ENCODE results near the gene STARD7.

GRCh38 chr2:96151595-96152303, 56.9 kb downstream of the STARD7 start:
- TF ChIP-seq EZH2 (conservative IDR thresholded peaks at IDR 0.05; ENCODE audit: low read depth, low read length) = no peak
- TF ChIP-seq ZNF251 (CRISPR knock-in tag; IDR thresholded peaks at IDR 0.05) = no peak
- TF ChIP-seq YY1 (IDR thresholded peaks at IDR 0.05; ENCODE audit: insufficient read depth, insufficient replicate concordance, low read depth, low read length) = no peak
- TF ChIP-seq FOXJ3 (CRISPR knock-in tag; IDR thresholded peaks at IDR 0.05; ENCODE audit: borderline replicate concordance) = no peak
- TF ChIP-seq CTCF (CRISPR knock-in tag; IDR thresholded peaks at IDR 0.05) = no peak
- TF ChIP-seq ZBTB44 (CRISPR knock-in tag; IDR thresholded peaks at IDR 0.05) = no peak
- TF ChIP-seq DPF2 (CRISPR knock-in tag; IDR thresholded peaks at IDR 0.05; ENCODE audit: borderline replicate concordance, low read depth) = no peak
- no peak for TF ChIP-seq IRF1 (CRISPR knock-in tag; IDR thresholded peaks at IDR 0.05; ENCODE audit: low read depth)
- TF ChIP-seq ISX (CRISPR knock-in tag; conservative IDR thresholded peaks at IDR 0.05) = no peak
- no peak for TF ChIP-seq JUN (CRISPR knock-in tag; IDR thresholded peaks at IDR 0.05)
